NCI-H2029 (cell line): Measurements from ENCODE around the gene RGS7.
"Not testable (repeated sequence)": the region's sequence is repeated elsewhere in the genome, so short reads cannot be mapped to it uniquely, and the experiment has no call there.

Experiments used
- DNase-seq: peaks from one replicate; lab custom pipeline; 2025; lab: John Stamatoyannopoulos, UW

Gene RGS7

GRCh38 chr1:241331328-241332036, 25.5 kb downstream of the RGS7 start:
- DNase-seq = no peak

- DNase-seq = no peak
Observed at GRCh38 chr1:241330619-241331327, 26.2 kb downstream of the RGS7 start.

- DNase-seq = no peak
Observed at GRCh38 chr1:241325456-241325855, 31.5 kb downstream of the RGS7 start.

- no peak for DNase-seq
Observed at GRCh38 chr1:241323514-241324195, 33.4 kb downstream of the RGS7 start.

GRCh38 chr1:241317676-241318075, 39.3 kb downstream of the RGS7 start:
- DNase-seq = no peak

GRCh38 chr1:241316372-241316771, 40.6 kb downstream of the RGS7 start:
- DNase-seq = no peak

GRCh38 chr1:241311056-241311746, 45.8 kb downstream of the RGS7 start:
- no peak for DNase-seq

GRCh38 chr1:241310451-241310850, 46.6 kb downstream of the RGS7 start:
- DNase-seq = no peak

- DNase-seq = no peak
Observed at GRCh38 chr1:241309651-241310050, 47.4 kb downstream of the RGS7 start.

- DNase-seq = no peak
Observed at GRCh38 chr1:241308471-241308870, 48.5 kb downstream of the RGS7 start.

- no peak for DNase-seq
Observed at GRCh38 chr1:241308011-241308410, 49.0 kb downstream of the RGS7 start.

GRCh38 chr1:241306125-241306790, 50.7 kb downstream of the RGS7 start:
- DNase-seq = no peak

GRCh38 chr1:241302024-241302423, 55.0 kb downstream of the RGS7 start:
- not testable (repeated sequence) for DNase-seq

- DNase-seq = no peak
Observed at GRCh38 chr1:241299347-241299746, 57.7 kb downstream of the RGS7 start.

GRCh38 chr1:241292973-241293372, 64.0 kb downstream of the RGS7 start:
- no peak for DNase-seq

- DNase-seq = not testable (repeated sequence)
Observed at GRCh38 chr1:241291548-241291947, 65.5 kb downstream of the RGS7 start.

- DNase-seq = no peak
Observed at GRCh38 chr1:241286486-241286885, 70.5 kb downstream of the RGS7 start.

GRCh38 chr1:241276391-241276790, 80.6 kb downstream of the RGS7 start:
- DNase-seq = no peak

GRCh38 chr1:241275981-241276380, 81.0 kb downstream of the RGS7 start:
- no peak for DNase-seq

- DNase-seq = no peak
Observed at GRCh38 chr1:241275226-241275625, 81.8 kb downstream of the RGS7 start.

- DNase-seq = no peak
Observed at GRCh38 chr1:241274693-241275092, 82.3 kb downstream of the RGS7 start.

- no peak for DNase-seq
Observed at GRCh38 chr1:241272828-241273227, 84.2 kb downstream of the RGS7 start.
